DOHH2 (cell line): ENCODE results near the gene SH3RF3.

Source experiments
- EZH2phosphoT487 ChIP-seq: fragments of 200-600 bp; sonication (generic); IDR thresholded peaks from 2 replicates; pipeline ENCODE4 v1.6.1; 2017; ENCODE audit warnings: borderline replicate concordance, mild to moderate bottlenecking, antibody characterized with exemption, low read length, moderate library complexity, mixed read lengths
- TF ChIP-seq, protein P1 (sequence below): fragments of 200-600 bp; sonication (generic); IDR thresholded peaks from one replicate; pipeline ENCODE4 v1.5.1; 2014; ENCODE audit warnings: antibody characterized with exemption, mild to moderate bottlenecking, low read depth, low read length; ENCODE audit not compliant: poor library complexity, severe bottlenecking

GRCh38 chr2:109153005-109153784, 24.2 kb downstream of the SH3RF3 start:
- TF ChIP-seq, protein P1, sequence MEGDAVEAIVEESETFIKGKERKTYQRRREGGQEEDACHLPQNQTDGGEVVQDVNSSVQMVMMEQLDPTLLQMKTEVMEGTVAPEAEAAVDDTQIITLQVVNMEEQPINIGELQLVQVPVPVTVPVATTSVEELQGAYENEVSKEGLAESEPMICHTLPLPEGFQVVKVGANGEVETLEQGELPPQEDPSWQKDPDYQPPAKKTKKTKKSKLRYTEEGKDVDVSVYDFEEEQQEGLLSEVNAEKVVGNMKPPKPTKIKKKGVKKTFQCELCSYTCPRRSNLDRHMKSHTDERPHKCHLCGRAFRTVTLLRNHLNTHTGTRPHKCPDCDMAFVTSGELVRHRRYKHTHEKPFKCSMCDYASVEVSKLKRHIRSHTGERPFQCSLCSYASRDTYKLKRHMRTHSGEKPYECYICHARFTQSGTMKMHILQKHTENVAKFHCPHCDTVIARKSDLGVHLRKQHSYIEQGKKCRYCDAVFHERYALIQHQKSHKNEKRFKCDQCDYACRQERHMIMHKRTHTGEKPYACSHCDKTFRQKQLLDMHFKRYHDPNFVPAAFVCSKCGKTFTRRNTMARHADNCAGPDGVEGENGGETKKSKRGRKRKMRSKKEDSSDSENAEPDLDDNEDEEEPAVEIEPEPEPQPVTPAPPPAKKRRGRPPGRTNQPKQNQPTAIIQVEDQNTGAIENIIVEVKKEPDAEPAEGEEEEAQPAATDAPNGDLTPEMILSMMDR: no peak
- TF ChIP-seq EZH2phosphoT487: no peak
